ENCODE data around the gene SPAG16. TPM values are rescaled to one million over a fixed set of nuclear protein-coding genes. Genes with fewer than 3 reads are reported as not detected.

SPAG16 gene
- total and polyA plus RNA-seq, 4 donors: 8.7 to 90.6 (median 21.6) TPM

GRCh38 chr2:213627054-213627710 lies 342.9 kb downstream of the SPAG16 start:
- Histone ChIP-seq H3K9me3 (ENCODE audit: control insufficient read depth in 4 of 4, insufficient read depth in 3 of 4, low read length in 3 of 4) (peaks cover 0 to 3% (median 0%) of the 10 kb centered on the region in 4 donors), H3K36me3 (ENCODE audit: control insufficient read depth in 4 of 4, insufficient read depth in 4 of 4, low read length in 4 of 4) (no peaks in the 10 kb centered on the region), H3K9ac (ENCODE audit: insufficient read depth in 1 of 2, low read length in 2 of 2) (no peak overlapping the region), H3K27ac (ENCODE audit: low read depth in 1 of 2, low read length in 1 of 2) (no peak overlapping the region), H3K4me3 (no peak overlapping the region), H3K4me1 (ENCODE audit: control insufficient read depth in 5 of 5, insufficient read depth in 5 of 5, low read length in 5 of 5) (no peaks in the 10 kb centered on the region), H3K27me3 (ENCODE audit: control insufficient read depth in 3 of 3, insufficient read depth in 3 of 3, low read length in 2 of 3) (no peaks in the 10 kb centered on the region)
- 83 to 87% methylated on average over 5 of the region's 5 CpGs for WGBS, 2 donors
- TF ChIP-seq CTCF (IDR thresholded peaks at IDR 0.05; ENCODE audit: control extremely low read depth, extremely low read depth): no peak
- DNase-seq (no peak), ATAC-seq (ENCODE audit: insufficient read depth, low FRiP score) (no peak)

- no peak for ATAC-seq (ENCODE audit: insufficient read depth, low FRiP score)
- H3K9ac ChIP-seq (ENCODE audit: insufficient read depth in 1 of 2, low read length in 2 of 2): no peak overlapping the region
- peaks cover 0 to 3% (median 0%) of the 10 kb centered on the region in 4 donors for H3K9me3 ChIP-seq (ENCODE audit: control insufficient read depth in 4 of 4, insufficient read depth in 3 of 4, low read length in 3 of 4)
- no peaks in the 10 kb centered on the region for H3K27me3 ChIP-seq (ENCODE audit: control insufficient read depth in 3 of 3, insufficient read depth in 3 of 3, low read length in 2 of 3)
- no peak overlapping the region for H3K4me3 ChIP-seq
- 95 to 96% methylated on average over 2 of the region's 2 CpGs for WGBS, 2 donors
- no peak overlapping the region for H3K27ac ChIP-seq (ENCODE audit: low read depth in 1 of 2, low read length in 1 of 2)
- no peaks in the 10 kb centered on the region for H3K4me1 ChIP-seq (ENCODE audit: control insufficient read depth in 5 of 5, insufficient read depth in 5 of 5, low read length in 5 of 5)
- TF ChIP-seq CTCF (IDR thresholded peaks at IDR 0.05; ENCODE audit: control extremely low read depth, extremely low read depth): no peak
- no peaks in the 10 kb centered on the region for H3K36me3 ChIP-seq (ENCODE audit: control insufficient read depth in 4 of 4, insufficient read depth in 4 of 4, low read length in 4 of 4)
- DNase-seq: no peak
Measured at GRCh38 chr2:213627835-213628460, 343.7 kb downstream of the SPAG16 start.

GRCh38 chr2:213640738-213641425 lies 356.6 kb downstream of the SPAG16 start:
- Histone ChIP-seq H3K4me3 (no peak overlapping the region), H3K9me3 (ENCODE audit: control insufficient read depth in 4 of 4, insufficient read depth in 3 of 4, low read length in 3 of 4) (peaks cover 0 to 3% (median 0%) of the 10 kb centered on the region in 4 donors), H3K27ac (ENCODE audit: low read depth in 1 of 2, low read length in 1 of 2) (no peak overlapping the region), H3K4me1 (ENCODE audit: control insufficient read depth in 5 of 5, insufficient read depth in 5 of 5, low read length in 5 of 5) (no peaks in the 10 kb centered on the region), H3K27me3 (ENCODE audit: control insufficient read depth in 3 of 3, insufficient read depth in 3 of 3, low read length in 2 of 3) (no peaks in the 10 kb centered on the region), H3K9ac (ENCODE audit: insufficient read depth in 1 of 2, low read length in 2 of 2) (no peak overlapping the region), H3K36me3 (ENCODE audit: control insufficient read depth in 4 of 4, insufficient read depth in 4 of 4, low read length in 4 of 4) (no peaks in the 10 kb centered on the region)
- no peak for TF ChIP-seq CTCF (IDR thresholded peaks at IDR 0.05; ENCODE audit: control extremely low read depth, extremely low read depth)
- 57 to 66% methylated on average over 3 of the region's 3 CpGs for WGBS, 2 donors
- ATAC-seq (ENCODE audit: insufficient read depth, low FRiP score) (no peak), DNase-seq (no peak)

All from lung (tissue), 12 donors.